ENCODE measurements around the gene PCDHB11.
"Not testable (repeated sequence)": the region's sequence is repeated elsewhere in the genome, so short reads cannot be mapped to it uniquely, and the experiment has no call there.

The PCDHB11 gene

GRCh38 chr5:141180313-141180712 is 19.1 kb upstream of the PCDHB11 start:
- Histone ChIP-seq H3K36me3 (peaks cover 7% of the 10 kb centered on the region; the same call in 1 of the 2 replicates), H3K4me3 (ENCODE audit: low read depth, low read length) (no peak overlapping the region), H3K4me1 (no peaks in the 10 kb centered on the region), H3K27me3 (no peaks in the 10 kb centered on the region), H3K9me3 (no peaks in the 10 kb centered on the region; the same call in 1 of the 2 replicates)
- DNase-seq: no peak
- TF ChIP-seq, protein P1, sequence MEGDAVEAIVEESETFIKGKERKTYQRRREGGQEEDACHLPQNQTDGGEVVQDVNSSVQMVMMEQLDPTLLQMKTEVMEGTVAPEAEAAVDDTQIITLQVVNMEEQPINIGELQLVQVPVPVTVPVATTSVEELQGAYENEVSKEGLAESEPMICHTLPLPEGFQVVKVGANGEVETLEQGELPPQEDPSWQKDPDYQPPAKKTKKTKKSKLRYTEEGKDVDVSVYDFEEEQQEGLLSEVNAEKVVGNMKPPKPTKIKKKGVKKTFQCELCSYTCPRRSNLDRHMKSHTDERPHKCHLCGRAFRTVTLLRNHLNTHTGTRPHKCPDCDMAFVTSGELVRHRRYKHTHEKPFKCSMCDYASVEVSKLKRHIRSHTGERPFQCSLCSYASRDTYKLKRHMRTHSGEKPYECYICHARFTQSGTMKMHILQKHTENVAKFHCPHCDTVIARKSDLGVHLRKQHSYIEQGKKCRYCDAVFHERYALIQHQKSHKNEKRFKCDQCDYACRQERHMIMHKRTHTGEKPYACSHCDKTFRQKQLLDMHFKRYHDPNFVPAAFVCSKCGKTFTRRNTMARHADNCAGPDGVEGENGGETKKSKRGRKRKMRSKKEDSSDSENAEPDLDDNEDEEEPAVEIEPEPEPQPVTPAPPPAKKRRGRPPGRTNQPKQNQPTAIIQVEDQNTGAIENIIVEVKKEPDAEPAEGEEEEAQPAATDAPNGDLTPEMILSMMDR (IDR thresholded peaks at IDR 0.05; ENCODE audit: low read depth, low read length): no peak

DNA sequence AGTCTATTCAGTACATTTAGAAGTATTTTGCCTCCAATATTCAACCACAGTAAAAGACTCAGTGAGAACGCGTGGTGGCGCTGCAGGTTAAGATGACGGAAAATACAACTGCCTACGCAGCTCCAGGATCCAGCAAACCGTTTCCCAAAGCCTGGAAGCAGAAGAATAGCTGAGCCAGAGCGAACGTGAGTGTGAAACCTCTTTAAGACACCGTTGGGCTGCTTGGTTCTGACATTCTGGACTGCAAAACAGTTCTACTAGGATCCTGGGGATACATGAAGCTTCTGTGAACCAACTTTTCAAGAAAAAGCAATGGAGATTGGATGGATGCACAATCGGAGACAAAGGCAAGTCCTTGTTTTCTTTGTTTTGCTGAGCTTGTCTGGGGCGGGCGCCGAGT is 17.2 kb upstream of the PCDHB11 start, which contains the start of gene PCDHB16:
Gene PCDHB16, plus strand, starts transcription at position 140 of the 400 bp plus-strand sequence. Its CDS starts 173 bp downstream, at position 313.
- Histone ChIP-seq H3K9me3 (no peaks in the 10 kb centered on the region), H3K36me3 (peaks cover 9% of the 10 kb centered on the region; the same call in 1 of the 2 replicates), H3K4me3 (ENCODE audit: low read depth, low read length) (peak within 1 kb of the TSS; percentile 96), H3K27me3 (no peaks in the 10 kb centered on the region), H3K4me1 (no peaks in the 10 kb centered on the region)
- TF ChIP-seq, protein P1 (IDR thresholded peaks at IDR 0.05; ENCODE audit: low read depth, low read length): peak; percentile 90
- DNase-seq: peak; percentile 88

DNA sequence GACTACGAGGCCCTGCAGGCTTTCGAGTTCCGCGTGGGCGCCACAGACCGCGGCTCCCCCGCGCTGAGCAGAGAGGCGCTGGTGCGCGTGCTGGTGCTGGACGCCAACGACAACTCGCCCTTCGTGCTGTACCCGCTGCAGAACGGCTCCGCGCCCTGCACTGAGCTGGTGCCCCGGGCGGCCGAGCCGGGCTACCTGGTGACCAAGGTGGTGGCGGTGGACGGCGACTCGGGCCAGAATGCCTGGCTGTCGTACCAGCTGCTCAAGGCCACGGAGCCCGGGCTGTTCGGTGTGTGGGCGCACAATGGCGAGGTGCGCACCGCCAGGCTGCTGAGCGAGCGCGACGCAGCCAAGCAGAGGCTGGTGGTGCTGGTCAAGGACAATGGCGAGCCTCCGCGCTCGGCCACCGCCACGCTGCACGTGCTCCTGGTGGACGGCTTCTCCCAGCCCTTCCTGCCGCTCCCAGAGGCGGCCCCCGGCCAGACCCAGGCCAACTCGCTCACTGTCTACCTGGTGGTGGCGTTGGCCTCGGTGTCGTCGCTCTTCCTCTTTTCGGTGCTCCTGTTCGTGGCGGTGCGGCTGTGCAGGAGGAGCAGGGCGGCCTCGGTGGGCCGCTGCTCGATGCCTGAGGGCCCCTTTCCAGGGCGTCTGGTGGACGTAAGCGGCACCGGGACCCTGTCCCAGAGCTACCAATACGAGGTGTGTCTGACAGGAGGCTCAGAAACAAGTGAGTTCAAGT is 15.1 kb upstream of the PCDHB11 start:
- not testable (repeated sequence) for DNase-seq; H3K4me3 ChIP-seq (ENCODE audit: low read depth, low read length); H3K27me3 ChIP-seq; H3K9me3 ChIP-seq; H3K4me1 ChIP-seq; H3K36me3 ChIP-seq

- DNase-seq: peak; percentile 42
- TF ChIP-seq, protein P1 (IDR thresholded peaks at IDR 0.05; ENCODE audit: low read depth, low read length): peak; percentile 62
- Histone ChIP-seq H3K4me3 (ENCODE audit: low read depth, low read length) (no peak within 1 kb of the TSS), H3K36me3 (peaks cover 9% of the 10 kb centered on the region; the same call in 1 of the 2 replicates), H3K9me3 (no peaks in the 10 kb centered on the region; the same call in 1 of the 2 replicates), H3K27me3 (no peaks in the 10 kb centered on the region), H3K4me1 (no peaks in the 10 kb centered on the region)
These were observed 12.4 kb upstream of the PCDHB11 start, which contains the start of gene PCDHB9 for GRCh38 chr5:141186897-141187512. Gene PCDHB9, plus strand, starts transcription at chr5:141187161. Its CDS starts 158 bp downstream, at chr5:141187319.

- not testable (repeated sequence) for H3K4me1 ChIP-seq; DNase-seq; H3K27me3 ChIP-seq; H3K36me3 ChIP-seq; H3K4me3 ChIP-seq (ENCODE audit: low read depth, low read length); H3K9me3 ChIP-seq
These were observed 10.7 kb upstream of the PCDHB11 start for GRCh38 chr5:141188682-141189081.

DNA sequence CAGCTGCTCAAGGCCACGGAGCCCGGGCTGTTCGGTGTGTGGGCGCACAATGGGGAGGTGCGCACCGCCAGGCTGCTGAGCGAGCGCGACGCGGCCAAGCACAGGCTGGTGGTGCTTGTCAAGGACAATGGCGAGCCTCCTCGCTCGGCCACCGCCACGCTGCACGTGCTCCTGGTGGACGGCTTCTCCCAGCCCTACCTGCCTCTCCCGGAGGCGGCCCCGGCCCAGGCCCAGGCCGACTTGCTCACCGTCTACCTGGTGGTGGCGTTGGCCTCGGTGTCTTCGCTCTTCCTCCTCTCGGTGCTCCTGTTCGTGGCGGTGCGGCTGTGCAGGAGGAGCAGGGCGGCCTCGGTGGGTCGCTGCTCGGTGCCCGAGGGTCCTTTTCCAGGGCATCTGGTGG is 10.3 kb upstream of the PCDHB11 start:
- H3K4me1 ChIP-seq; H3K9me3 ChIP-seq; DNase-seq; H3K27me3 ChIP-seq; H3K36me3 ChIP-seq; H3K4me3 ChIP-seq (ENCODE audit: low read depth, low read length): not testable (repeated sequence)

DNA sequence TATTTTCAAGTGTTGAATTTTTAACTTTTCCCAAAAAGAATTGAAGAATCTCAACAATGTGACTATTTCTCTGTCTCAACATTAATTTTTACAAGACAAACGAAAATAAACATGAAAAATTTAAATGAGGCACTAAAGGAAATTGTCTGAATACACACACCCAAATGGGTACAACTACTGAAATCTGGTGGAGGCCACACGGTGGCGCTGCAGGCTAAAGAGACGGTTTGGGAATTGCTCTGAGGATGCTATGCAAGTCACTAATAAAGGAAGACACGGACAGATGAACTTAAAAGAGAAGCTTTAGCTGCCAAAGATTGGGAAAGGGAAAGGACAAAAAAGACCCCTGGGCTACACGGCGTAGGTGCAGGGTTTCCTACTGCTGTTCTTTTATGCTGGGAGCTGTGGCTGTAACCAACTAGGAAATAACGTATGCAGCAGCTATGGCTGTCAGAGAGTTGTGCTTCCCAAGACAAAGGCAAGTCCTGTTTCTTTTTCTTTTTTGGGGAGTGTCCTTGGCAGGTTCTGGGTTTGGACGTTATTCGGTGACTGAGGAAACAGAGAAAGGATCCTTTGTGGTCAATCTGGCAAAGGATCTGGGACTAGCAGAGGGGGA is 7.2 kb upstream of the PCDHB11 start, which contains the start of gene PCDHB10:
Gene PCDHB10, plus strand, starts transcription at position 244 of the 616 bp plus-strand sequence. Its CDS starts 200 bp downstream, at position 444.
- Histone ChIP-seq H3K27me3 (no peaks in the 10 kb centered on the region), H3K4me3 (ENCODE audit: low read depth, low read length) (no peak within 1 kb of the TSS), H3K9me3 (no peaks in the 10 kb centered on the region; the same call in 1 of the 2 replicates), H3K36me3 (no peaks in the 10 kb centered on the region), H3K4me1 (no peaks in the 10 kb centered on the region)
- TF ChIP-seq, protein P1 (IDR thresholded peaks at IDR 0.05; ENCODE audit: low read depth, low read length): peak; percentile 63
- DNase-seq: peak; percentile 45

GRCh38 chr5:141194332-141194731 is 5.1 kb upstream of the PCDHB11 start:
- DNase-seq; H3K4me1 ChIP-seq; H3K4me3 ChIP-seq (ENCODE audit: low read depth, low read length); H3K27me3 ChIP-seq; H3K36me3 ChIP-seq; H3K9me3 ChIP-seq: not testable (repeated sequence)
